SK-N-MC (cell line): ENCODE results near the gene SSR3.

Experiments used
- EZH2 ChIP-seq: fragments of 200-600 bp; sonication (generic); IDR thresholded peaks from one replicate; pipeline ENCODE4 v1.6.1; 2017; ENCODE audit warnings: antibody characterized with exemption
- FOXP2 ChIP-seq: optimal IDR thresholded peaks from 2 replicates; pipeline ENCODE3; 2011; ENCODE audit warnings: mild to moderate bottlenecking, moderate library complexity; ENCODE audit not compliant: insufficient read depth; ENCODE audit errors: extremely low read length, control extremely low read depth
- POLR2AphosphoS5 ChIP-seq: IDR thresholded peaks from 2 replicates; pipeline ENCODE4 v1.6.1; 2012; ENCODE audit warnings: mild to moderate bottlenecking, low read depth, low read length, borderline replicate concordance

DNA sequence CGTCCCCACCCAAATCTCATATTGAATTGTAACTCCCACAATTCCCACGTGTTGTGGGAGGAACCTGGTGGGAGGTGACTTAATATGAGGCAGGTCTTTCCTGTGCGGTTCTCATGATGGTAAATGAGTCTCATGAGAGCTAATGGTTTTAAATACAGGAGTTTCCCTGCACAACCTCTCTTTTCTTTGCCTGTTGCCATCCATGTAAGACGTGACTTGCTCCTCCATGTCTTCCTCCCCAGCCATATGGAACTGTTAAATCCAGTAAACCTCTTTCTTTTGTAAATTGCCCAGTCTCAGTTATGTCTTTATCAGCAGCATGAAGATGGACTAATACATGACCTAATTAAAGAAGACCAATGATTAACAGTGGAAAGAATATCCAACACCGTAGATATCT, 56.6 kb downstream of the SSR3 start:
- TF ChIP-seq EZH2, result no peak
- no peak for TF ChIP-seq POLR2AphosphoS5
- TF ChIP-seq FOXP2, result no peak
